ENCODE measurements around the gene IFIT1.

GRCh38 chr10:89428877-89429276 lies 36.5 kb downstream of the IFIT1 start:
- no peak for TF ChIP-seq CTCF (IDR thresholded peaks at IDR 0.05)
- TF ChIP-seq EZH2phosphoT487 (IDR thresholded peaks at IDR 0.05): no peak

All from neural progenitor cell (in vitro differentiated cells).